AG04450 (cell line): ENCODE data around the gene RNASEH2B. TPM values are rescaled to one million over a fixed set of nuclear protein-coding genes. Genes with fewer than 3 reads are reported as not detected.

ENCODE experiments used
- CTCF ChIA-PET: fragments of 300-600, 350-600 bp; formaldehyde crosslinking; extraction: SDS; loops from one replicate; lab custom pipeline; 2022; ENCODE audit warnings: antibody characterized with exemption, inconsistent platforms; lab: Charles Lee
- POLR2A ChIA-PET: fragments of 350-600 bp; formaldehyde crosslinking; extraction: SDS; loops from one replicate; lab custom pipeline; 2021; ENCODE audit warnings: antibody characterized with exemption, inconsistent platforms; lab: Yijun Ruan, JAX
- DNase-seq: peaks from one replicate; pipeline ENCODE4 v3.0.0-alpha.2; 2011; ENCODE audit warnings: low read depth, low spot score
- H3K27ac ChIP-seq: one replicate; pipeline ENCODE4 v1.5.1; 2012; ENCODE audit warnings: low read depth, low read length, control low read depth
- H3K27me3 ChIP-seq: one replicate; pipeline ENCODE4 v1.6.0; 2012; ENCODE audit warnings: low read length; ENCODE audit not compliant: control insufficient read depth, insufficient read depth
- H3K4me3 ChIP-seq: 2 replicates; pipeline ENCODE4 v1.5.1; 2011; ENCODE audit warnings: mild to moderate bottlenecking, low read depth, low read length, control low read depth
- H3K9me3 ChIP-seq: 2 replicates; pipeline ENCODE4 v1.5.1; 2012; ENCODE audit warnings: low read length; ENCODE audit not compliant: control insufficient read depth, insufficient read depth
- polyA plus RNA-seq: library from polyadenylated mRNA; depleted of rRNA; stranded (reverse); fragments of >200 nt; gene quantifications from 2 replicates; pipeline ENCODE4 v1.2.3, GENCODE V29; 2011
- TF ChIP-seq, protein P1 (sequence below): IDR thresholded peaks from 2 replicates; pipeline ENCODE4 v1.5.1; 2011; ENCODE audit warnings: low read depth, low read length, control low read depth, inconsistent platforms

Gene RNASEH2B
- polyA plus RNA-seq, 1 experiment, result 31.9 TPM

DNA sequence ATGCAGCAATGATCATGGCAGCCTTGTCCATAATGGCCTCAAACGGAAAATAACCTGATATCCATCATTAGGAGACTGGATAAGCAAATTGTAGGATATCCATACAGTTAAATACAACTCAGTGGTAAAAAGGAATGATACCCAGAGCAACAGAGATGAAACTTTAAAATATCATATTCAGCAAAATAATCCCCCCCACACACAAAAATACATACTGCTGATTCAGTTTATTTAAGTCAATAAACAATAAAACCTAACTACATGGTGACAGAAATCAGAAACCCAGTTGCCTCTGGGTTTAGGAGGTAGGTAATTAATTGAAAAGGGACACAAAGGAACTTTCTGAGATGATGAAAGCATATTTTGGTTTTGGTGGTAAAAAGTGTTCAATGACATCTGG is 38.2 kb upstream of the RNASEH2B start:
- ChIA-PET CTCF (no interaction called here), POLR2A (no interaction called here)
- no peaks in the 10 kb centered on the region for H3K9me3 ChIP-seq
- no peak overlapping the region for H3K4me3 ChIP-seq
- TF ChIP-seq, protein P1, sequence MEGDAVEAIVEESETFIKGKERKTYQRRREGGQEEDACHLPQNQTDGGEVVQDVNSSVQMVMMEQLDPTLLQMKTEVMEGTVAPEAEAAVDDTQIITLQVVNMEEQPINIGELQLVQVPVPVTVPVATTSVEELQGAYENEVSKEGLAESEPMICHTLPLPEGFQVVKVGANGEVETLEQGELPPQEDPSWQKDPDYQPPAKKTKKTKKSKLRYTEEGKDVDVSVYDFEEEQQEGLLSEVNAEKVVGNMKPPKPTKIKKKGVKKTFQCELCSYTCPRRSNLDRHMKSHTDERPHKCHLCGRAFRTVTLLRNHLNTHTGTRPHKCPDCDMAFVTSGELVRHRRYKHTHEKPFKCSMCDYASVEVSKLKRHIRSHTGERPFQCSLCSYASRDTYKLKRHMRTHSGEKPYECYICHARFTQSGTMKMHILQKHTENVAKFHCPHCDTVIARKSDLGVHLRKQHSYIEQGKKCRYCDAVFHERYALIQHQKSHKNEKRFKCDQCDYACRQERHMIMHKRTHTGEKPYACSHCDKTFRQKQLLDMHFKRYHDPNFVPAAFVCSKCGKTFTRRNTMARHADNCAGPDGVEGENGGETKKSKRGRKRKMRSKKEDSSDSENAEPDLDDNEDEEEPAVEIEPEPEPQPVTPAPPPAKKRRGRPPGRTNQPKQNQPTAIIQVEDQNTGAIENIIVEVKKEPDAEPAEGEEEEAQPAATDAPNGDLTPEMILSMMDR, result no peak
- no peak overlapping the region for H3K27ac ChIP-seq
- no peak for DNase-seq
- no peaks in the 10 kb centered on the region for H3K27me3 ChIP-seq

GRCh38 chr13:50873467-50873866 is 36.1 kb upstream of the RNASEH2B start:
- ChIA-PET CTCF (no interaction called here), POLR2A (no interaction called here)
- H3K27me3 ChIP-seq, result peaks cover 3% of the 10 kb centered on the region
- H3K4me3 ChIP-seq, result no peak overlapping the region
- no peak overlapping the region for H3K27ac ChIP-seq
- TF ChIP-seq, protein P1, result no peak
- no peaks in the 10 kb centered on the region for H3K9me3 ChIP-seq
- DNase-seq, result no peak

- no peak overlapping the region for H3K27ac ChIP-seq
- ChIA-PET POLR2A (no interaction called here), CTCF (no interaction called here)
- no peak overlapping the region for H3K4me3 ChIP-seq
- TF ChIP-seq, protein P1, result no peak
- DNase-seq, result no peak
- no peaks in the 10 kb centered on the region for H3K9me3 ChIP-seq
- peaks cover 3% of the 10 kb centered on the region for H3K27me3 ChIP-seq
These were observed 35.6 kb upstream of the RNASEH2B start for GRCh38 chr13:50873991-50874390.

DNA sequence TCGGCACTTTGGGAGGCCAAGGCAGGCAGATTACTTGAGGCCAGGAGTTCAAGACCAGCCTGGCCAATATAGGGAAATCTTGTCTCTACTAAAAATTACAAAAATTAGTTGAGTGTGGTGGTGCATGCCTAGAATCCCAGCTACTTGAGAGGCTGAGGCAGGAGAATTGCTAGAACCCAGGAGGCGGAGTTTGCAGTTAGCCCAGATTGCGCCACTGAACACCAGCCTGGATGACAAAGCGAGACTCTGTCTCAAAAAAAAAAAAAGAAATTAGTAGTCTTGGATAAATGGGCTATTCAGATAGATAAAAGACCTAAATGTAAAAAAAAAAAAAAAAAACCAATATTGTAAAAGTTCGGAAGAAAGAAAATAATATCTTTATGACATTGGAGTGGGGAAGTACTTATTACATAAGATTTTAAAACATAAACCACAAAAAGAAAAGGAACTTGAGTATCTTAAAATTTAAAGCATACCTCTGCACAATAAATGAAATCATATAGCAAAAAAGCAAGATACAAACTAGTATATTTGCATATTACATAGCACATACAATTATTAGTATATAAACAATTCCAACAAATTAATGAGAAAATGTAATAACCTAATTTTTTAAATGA is 26.7 kb upstream of the RNASEH2B start:
- CTCF ChIA-PET, result no interaction called here
- no peak for DNase-seq
- POLR2A ChIA-PET, result no interaction called here
- Histone ChIP-seq H3K9me3 (no peaks in the 10 kb centered on the region), H3K27me3 (peaks cover under 1% of the 10 kb centered on the region), H3K4me3 (no peak overlapping the region), H3K27ac (no peak overlapping the region)
- TF ChIP-seq, protein P1, result no peak

DNA sequence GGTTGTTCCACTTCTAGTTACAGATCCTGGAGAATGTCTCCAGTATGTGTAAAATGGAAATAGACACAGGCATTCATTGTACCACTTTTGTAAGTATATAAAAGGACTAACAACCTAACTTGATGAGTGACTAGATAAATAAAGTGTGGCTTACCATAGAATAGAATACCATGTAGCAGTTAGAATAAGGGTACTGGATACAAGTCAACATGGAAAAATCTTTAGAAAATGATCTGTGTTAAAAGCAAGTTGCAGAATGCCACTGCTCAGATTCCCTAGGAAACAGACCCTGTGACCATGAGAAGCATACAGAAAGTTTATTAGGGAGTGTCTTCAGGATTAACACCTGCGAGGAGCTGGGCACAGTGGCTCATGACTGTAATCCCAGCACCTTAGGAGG is 25.9 kb upstream of the RNASEH2B start:
- CTCF ChIA-PET, result no interaction called here
- no peak overlapping the region for H3K27ac ChIP-seq
- no peak overlapping the region for H3K4me3 ChIP-seq
- DNase-seq, result no peak
- H3K9me3 ChIP-seq, result no peaks in the 10 kb centered on the region
- H3K27me3 ChIP-seq, result no peaks in the 10 kb centered on the region
- POLR2A ChIA-PET, result no interaction called here
- TF ChIP-seq, protein P1, result no peak
